Stimulated activated CD8-positive, alpha-beta memory T cell treated with anti-CD3 and anti-CD28 coated beads, Interleukin-12 subunit alpha, Interleukin-12 subunit beta, amount 100 ng/mL, for 1 hour (primary cell): ENCODE data around the gene PTBP3.

ENCODE experiments used
- DNase-seq: peaks from one replicate; pipeline ENCODE4 v3.0.0-alpha.2; 2020; ENCODE audit warnings: low read depth

The PTBP3 gene

DNA sequence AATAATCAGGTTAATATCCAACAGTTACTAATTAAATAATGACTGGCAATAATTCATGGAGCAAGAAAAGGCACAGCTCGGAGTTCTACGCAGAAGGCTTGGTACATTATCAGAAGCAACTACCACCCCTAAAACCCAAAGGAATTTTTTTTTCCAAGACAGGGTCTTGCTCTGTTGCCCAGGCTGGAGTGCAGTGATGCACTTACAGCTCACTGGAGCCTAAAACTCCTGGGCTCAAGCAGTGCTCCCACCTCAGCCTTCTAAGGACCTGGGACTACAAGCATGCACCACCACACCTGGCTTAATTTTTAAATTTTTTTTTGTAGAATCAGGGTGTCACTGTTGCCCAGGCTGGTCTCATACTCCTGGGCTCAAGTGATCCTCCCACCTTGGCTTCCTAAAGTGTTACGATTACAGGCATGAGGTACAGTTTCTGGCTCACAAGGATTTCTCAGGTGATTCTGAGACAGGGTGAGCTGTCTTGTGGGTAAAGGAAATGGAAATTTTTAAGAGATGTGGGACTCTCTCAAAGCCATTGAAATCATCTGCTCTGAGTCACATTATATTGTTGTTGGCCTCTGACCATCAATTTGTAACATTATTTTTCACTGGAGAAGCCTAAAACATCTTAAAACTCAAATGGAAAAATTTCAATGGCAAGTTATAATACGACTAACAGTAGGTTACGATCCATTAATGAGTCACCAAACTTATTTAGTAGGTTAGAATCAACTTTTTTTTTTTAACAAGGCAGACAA, 26.8 kb upstream of the PTBP3 start:
- DNase-seq: no peak

DNA sequence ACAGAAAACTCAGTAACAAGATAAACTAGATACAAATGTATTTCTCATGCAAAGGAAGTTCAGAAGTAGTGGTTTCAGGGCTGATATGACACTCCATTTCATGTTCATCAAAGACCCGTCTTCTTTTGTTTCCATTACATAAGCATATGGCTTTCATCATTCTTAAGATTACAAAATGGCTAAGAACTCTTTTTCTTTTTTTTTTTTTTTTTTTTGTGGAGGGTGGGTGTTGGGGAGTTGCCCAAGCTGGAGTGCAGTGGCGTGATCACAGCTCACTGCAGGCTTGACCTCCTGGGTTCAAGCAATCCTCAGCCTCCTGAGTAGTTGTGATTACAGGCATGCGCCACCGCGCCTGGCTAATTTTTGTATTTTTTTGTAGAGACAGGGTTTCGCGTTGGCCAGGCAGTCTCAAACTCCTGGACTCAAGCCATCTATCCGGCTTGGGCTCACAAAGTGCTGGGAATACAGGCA, 22.0 kb upstream of the PTBP3 start:
- DNase-seq: no peak

DNA sequence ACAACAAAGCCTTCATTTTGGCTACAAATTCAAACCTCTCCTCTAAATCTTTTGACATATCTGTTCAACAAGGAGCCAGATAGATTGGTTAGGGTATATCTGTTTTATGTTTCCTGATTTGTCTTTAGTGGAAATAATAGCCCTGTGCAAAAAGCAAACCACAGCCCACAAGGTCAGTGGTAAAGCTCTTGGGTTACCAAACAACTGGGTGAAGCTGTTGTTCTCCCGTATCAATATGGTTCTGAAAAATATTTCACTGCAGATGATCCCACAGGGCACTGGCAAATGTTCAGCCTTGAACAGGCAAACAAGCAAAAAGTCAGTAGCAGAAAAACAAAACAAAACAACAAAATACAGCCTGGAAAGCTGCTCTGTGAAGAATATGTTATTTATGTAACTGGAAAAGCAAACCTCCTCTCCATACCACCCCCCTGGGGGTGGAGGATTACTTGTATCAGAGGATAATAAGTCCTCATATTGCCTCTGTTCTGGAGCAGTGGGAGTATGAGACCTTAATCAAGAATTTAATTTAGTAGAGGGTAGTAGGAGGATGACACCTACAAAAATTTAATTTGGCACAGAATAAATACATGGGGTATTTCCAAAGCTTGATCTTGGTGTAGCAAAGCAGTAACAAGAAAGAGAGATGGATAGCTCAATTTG, 20.8 kb upstream of the PTBP3 start:
- DNase-seq: no peak

DNA sequence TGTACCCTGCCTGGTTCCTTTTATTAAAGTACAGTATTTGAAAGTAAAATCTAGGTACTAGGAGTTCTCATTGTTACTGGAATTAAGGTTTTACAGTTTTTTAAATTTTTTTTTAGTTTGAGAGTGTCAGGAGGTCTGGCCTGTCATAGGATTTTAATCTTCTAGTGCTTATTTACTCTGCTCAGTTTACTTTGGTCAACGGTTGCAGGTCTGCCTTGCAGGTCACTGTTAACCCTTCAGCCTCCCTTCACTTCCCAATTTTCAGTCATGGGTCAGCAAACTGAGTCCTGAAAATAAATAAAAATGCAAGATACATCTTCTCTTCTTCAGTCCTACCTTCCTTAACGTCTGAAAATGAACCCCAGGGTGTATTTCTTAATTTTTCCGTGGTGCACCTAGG, 18.8 kb upstream of the PTBP3 start:
- DNase-seq: no peak

DNA sequence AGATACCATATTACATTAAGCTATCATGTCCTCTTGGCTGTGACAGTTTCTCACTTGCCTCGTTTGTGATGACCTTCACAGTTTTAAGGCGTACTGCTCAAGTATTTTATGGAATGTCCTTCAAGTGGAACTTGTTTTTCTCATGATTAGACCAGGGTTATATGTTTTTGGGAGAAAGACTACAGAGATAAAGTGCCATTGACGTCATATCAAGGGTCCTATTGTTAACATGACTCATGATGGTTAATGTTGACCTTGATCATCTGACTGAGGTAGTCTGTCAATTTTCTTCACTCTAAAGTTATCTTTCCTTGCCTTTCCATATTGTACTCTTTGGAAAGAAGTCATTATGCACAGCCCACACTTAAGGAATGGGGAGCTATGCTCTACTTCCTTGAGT, 17.8 kb upstream of the PTBP3 start:
- no peak for DNase-seq

DNA sequence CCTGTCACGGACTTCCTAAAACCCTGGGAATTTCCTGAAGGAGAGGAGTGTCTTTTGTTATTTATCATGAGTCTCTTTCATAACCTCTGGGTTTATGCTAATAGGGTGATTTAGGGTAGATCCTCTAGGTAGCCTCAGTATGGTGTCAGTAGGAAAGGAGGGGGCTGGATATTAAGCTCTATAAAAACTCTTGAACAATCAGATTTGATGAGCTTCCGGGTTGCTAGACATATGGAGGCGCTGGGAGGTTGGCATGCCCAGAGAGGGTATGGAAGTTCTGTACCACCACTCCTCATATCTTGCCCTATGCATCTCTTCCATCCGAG, 15.6 kb upstream of the PTBP3 start:
- DNase-seq: no peak

DNA sequence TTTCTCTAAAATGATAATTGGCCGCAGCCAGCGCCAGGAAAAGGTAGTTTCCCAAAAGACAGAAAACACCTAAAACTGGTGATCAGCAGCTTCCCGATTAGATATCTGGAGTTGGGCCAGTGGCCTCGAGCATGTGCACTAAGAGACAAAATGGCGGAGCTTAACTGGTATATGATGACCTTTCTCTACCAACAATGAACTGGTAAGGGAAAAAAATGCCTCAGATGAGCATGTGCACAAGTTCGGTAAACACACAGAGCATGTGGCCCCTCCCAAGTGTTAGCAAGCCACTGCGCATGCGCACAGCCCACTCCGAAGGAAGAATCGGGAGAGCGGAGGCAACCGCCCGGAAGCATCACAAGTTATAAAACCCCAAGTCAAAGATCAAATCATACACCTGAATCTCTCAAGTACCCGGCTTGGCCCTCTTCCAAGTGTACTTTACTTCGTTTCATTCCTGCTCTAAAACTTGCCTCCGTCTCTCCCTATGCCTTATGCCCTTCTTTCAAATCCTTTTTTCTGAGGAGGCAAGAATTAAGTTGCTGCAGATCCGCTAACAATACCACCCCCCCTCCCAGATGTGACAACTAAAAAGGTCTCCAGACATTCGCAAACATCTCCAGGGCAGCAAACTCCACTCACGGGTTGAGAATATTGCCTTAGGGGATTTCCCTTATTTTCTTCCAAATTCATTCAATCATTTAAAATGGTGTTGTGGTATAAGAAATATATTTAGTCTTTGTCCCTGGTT, 15.0 kb upstream of the PTBP3 start:
- DNase-seq: peak; percentile 51

DNA sequence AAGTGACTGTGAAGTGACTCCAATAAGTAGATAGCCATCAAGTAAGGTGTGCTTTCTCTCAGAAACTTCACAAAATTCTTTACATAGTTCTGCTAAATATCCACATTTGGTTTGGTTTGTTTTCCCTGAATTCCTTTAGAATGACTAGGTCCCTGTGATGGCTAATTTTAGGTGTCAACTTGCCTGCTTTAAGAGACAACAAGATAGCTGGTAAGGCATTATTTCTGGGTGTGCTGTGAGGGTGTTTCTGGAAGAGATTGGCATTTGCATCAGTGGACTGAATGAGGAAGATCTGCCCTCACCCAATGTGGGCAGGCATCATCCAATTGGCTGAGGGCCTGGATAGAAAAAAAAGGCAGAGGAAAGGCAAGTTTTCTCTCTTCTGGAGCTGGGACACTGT, 8.3 kb upstream of the PTBP3 start:
- no peak for DNase-seq

DNA sequence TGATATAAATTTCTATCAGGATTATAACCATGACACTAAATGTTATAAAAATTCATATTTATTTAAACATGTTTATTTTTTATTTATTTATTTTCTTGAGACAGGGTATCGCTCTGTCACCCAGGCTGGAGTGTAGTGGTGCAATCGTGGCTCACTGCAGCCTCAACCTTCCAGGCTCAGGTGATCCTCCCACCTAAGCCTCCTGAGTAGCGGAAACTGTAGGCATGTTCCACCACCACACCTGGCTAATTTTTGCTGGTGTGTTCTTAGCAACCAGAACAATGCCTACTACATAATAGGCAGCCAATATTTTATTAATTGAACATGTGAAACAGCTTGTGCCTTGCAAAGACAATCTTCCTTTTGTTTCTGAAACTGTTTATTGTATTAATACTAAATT, 6.5 kb upstream of the PTBP3 start:
- no peak for DNase-seq

DNA sequence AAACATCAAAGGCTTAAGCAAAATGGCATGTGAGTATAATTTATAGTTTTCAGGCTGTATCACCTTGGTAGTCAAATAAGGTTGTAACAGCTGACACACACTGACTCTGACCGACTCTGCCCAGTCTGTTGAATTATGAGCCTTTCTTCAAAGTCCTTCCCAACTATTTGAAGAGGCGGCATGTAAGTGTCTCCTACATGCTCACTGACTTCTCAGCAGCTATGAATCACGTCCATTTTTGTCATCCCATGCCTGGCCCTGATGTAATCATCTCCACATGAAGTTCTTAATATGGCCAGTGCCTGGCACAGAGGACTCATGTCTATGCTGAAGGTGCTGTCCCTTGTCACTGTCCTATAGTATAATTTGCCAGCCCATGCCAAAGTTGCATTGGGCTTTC, 5.1 kb upstream of the PTBP3 start:
- no peak for DNase-seq

DNA sequence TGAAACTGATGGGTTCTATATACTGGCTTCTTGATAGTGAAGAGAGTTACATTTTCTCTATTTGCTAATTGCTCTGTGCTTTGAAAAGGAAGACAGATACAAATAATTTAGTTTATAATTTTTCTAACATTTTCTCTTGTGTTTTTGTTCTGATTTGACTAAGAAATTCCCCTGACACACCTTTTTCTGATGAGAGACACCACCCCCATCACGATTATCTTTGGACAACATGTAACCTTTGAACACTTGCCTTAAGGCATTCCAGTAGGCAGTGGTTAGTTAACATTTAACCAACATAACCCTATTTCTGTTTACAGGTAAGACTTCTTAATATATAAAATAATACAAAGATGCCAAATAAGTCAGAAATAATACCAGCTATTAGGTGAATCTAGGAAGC, 4.1 kb upstream of the PTBP3 start:
- no peak for DNase-seq

DNA sequence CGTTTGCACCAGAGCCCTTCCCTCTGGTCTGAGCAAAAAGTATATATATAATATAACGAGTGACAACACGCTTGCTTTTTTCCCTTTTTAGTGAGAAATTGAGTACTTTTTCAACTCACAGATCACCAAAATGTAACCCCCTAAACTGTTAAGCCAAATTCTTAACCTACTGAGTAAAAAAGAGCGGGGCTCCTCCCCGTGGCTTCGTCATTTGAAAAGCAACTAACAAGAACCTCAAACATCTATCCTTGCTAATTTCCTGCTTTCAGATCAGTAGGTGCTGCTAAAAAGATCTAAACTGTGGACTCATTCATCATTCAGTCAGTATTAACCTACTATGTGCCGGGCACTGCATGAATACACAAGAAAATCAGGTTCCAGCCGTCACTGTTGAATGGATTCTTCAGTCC, 1.0 kb upstream of the PTBP3 start:
- peak; percentile 9 for DNase-seq

DNA sequence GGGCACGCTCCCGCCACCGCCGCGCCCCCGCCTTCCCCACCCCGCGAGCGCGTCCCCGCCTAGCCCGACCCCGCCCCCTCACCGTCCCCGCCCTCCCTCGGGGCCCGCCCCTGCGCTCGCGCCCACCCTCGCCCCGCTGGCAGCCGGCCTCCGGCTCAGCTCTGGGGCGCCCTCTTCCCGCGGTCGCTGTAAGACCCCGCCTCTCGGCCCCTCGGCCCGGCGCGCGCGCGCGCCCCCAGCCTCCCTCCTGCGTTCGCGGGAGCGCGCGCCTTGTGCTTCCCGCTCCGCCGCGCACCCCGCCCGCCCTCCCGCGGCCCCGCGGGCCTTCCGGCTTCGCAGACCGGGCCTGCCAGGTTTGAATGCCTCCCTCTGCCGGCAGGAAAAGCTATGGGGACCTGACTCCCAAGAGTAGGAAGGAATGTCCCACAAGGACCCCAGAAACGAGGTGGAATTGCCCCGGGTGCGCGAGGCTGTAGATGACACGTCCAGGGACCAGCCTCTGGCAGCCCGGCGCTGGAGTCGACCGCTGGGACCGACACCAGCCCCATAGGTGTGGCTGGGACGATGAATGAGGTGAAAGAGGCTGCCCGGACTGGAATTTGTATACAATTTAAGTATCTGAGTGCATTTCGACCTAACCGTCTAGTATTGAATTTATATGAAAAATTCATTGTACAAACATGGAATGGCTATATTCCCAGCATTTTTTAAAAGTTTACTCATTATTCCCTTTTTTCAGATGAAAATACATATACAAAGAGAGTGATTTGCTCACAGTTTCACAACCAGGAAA, 416 bp upstream of the PTBP3 start:
- DNase-seq: peak; percentile 91

DNA sequence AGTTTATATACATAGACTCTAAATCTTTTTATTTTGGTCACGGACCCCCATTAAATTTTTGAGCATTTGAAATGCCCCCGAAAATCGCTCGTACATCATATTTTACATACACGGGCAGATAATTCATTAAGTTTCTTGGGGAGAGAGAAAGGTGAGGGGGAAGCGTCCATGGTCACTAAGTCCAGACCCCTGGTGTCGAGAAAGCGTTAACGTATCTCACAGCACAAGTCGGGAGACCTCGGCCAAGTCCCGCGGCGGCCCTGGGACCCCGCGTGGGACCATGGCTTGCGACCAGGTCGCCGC, 794 bp downstream of the PTBP3 start:
- no peak for DNase-seq

DNA sequence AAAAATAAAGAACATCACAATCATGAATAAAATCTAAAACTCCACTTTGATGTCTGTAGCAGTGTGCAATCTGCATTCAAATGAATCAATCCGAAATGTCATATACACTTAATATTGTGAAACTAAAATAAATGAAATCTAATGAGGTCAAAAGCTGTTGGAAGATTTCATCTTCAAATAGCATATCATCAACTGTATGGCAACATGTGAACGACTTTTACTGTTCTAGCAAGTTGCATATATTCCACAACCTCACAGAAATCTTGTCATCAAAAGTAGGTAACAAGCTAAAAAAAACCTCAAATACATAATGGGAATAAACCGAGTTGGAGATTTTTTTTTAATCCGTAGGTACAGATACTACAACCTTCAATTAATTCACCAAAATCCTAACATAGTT, 1.2 kb downstream of the PTBP3 start:
- no peak for DNase-seq

DNA sequence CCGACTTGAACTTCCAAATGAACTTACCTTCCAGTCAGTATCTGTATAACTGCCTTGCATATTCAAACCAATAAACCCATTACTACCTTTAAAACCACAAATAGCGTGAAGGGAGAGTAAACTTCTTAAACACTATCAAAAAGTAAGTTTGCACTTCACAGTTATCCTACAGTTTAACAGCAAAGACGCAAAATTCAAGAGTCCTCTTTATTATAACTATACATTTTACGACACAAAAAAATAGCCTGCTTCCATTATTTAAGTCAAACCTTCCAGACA, 1.8 kb downstream of the PTBP3 start:
- no peak for DNase-seq

DNA sequence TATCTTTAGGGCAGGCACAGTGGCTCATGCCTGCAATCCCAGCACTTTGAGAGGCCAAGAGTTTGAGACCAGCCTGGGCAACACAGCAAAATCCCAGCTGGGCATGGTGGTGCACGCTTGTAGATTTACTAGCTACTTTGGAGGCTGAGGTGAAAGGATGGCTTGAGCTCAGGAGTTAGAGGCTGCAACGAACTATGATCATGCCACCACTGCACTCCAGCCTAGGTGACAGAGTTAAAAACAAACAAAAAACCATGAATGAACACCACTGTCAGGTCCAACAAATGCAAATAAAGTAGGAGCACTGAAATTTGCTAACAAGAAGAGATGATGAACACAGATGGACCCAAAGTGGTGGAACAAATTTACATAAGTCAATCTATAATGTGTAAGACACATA, 4.9 kb downstream of the PTBP3 start:
- DNase-seq: no peak

DNA sequence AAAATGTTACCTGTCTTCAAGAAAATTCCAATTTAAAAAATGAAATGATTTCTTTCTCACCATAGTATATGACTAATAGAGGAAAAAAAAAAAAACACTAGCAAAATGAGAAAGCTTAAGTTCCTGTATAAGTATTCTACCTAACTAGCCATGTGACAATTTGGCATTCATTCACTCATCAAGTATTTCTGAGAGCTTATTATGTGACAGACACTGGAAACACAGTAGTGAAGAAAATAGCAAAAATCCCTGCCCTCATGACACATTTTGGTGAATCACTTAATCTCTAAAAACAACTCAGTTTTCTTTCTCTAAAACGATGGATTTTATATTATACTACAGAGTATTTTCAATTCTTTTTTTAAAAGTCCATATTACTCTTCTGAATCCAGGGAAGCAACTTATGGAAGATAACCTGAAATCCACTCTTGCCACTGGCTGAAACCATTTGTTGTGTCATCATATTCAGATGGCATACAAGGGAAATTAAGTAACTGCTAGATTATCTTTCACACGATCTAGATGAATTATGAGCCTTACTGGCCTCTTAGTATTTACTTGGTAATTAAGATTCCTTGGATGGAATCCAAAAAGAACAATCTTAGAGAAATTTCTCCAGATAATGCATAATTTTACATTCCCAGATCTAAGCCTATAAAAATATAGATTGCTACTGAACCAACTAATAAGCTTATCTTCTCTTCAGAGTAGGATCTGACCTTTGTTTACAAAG, 5.5 kb downstream of the PTBP3 start:
- no peak for DNase-seq

DNA sequence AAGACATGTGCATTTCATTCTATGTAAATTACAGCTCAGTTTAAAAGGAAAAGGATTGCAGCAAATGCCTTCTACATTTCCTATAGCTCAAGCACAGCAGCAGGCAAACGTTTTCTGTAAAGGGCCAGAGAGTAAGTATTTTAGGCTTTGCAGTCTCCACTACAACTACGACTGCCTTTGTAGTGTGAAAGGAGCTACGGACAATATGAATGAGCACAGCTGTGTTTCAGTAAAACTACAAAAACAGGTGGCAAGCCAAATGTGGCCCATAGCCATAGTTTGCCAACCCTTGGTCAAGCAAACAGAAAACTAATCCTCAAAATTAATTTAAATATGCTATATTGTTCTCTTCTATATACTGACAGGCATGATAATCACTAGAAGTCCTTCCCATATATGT, 7.2 kb downstream of the PTBP3 start:
- no peak for DNase-seq

DNA sequence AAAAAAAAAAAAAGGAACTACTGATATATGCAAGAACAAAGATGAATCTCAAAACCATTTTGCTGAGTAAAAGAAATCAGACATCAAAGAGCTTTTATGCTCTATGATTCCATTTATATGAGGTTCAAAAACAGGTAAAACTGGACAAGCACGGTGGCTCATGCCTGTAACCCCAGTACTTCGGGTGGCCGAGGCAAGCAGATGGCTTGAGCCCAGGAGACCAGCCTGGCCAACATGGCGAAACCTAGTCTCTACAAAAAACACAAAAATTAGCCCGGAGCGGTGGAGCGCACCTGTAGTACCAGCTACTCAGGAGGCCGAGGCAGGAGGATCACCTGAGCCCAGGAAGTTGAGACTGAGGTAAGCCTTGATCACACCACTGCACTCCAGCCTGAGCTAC, 7.8 kb downstream of the PTBP3 start:
- no peak for DNase-seq

DNA sequence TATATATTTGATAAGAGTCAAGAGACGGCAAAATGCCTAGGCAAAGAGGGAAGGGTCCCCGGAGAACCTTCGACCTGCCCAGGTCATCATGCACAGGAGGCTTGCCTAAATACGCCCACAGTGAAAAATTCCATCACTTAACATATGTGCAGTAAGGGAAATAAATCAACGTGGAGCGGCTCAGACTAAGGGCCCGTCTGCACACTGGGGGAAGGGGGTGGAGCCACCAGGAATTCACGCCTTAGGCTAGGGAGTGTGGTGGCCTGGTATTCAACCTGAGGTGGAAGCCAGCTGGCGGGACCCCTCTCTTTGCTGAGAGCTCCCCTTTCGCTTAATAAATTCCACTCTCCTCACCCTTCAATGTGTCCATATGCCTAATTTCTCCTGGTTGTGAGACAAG, 8.3 kb downstream of the PTBP3 start:
- no peak for DNase-seq

DNA sequence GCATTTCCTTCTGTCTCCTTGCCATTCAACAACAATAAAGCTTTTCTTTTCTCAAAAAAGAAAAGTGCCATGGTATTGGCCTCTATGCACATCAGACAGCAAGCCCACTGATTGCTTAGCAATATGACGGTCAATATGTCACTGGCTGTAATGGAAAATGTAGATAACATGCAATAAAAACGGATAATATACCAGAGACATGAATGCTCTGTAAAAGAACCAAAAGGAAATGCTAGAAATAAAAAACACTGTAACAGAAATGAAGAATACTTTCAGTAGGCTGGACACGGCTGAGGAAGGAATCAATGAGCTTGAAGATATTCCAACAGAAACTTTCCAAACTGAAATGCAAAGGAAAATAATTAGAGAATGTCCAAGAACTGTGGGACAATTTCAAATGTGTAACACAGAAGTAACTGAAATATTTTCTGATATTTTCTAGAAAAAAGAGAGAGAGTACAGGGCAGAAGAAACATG, 10.0 kb downstream of the PTBP3 start:
- DNase-seq: no peak
